ENCODE data around the gene SNX25.

- no peak for TF ChIP-seq CTCF (IDR thresholded peaks at IDR 0.05 in 8 of 11, conservative IDR thresholded peaks at IDR 0.05 in 3 of 11)
- no peak for TF ChIP-seq POLR2A (IDR thresholded peaks at IDR 0.05)
- no peak for TF ChIP-seq POLR2AphosphoS5 (IDR thresholded peaks at IDR 0.05)
These were observed 74.3 kb downstream of the SNX25 start for GRCh38 chr4:185283723-185284122.
